ENCODE measurements around the gene CKS2.

Gene CKS2

GRCh38 chr9:89361816-89362646, 51.0 kb downstream of the CKS2 start:
- no peaks in the 10 kb centered on the region for H3K27me3 ChIP-seq (ENCODE audit: insufficient read depth, low read depth)
- H3K27ac ChIP-seq = no peak overlapping the region
- H4K20me1 ChIP-seq (ENCODE audit: insufficient read depth) = no peaks in the 10 kb centered on the region

GRCh38 chr9:89362647-89363310, 51.8 kb downstream of the CKS2 start:
- no peak overlapping the region for H3K27ac ChIP-seq
- no peak overlapping the region for H3K9ac ChIP-seq
- no peak overlapping the region for H2AFZ ChIP-seq (ENCODE audit: low read depth)
- no peaks in the 10 kb centered on the region for H3K4me1 ChIP-seq (ENCODE audit: low read depth, poor library complexity, severe bottlenecking)
- TF ChIP-seq CTCF (conservative IDR thresholded peaks at IDR 0.05; ENCODE audit: low read depth, low read length) = no peak
- H3K4me2 ChIP-seq = no peak overlapping the region
- H3K79me2 ChIP-seq (ENCODE audit: insufficient read depth, low read depth) = no peaks in the 10 kb centered on the region
- no peak overlapping the region for H3K4me3 ChIP-seq (IDR thresholded peaks at IDR 0.05; ENCODE audit: insufficient read depth, low read depth, low read length)
- H3K27me3 ChIP-seq (ENCODE audit: insufficient read depth, low read depth) = no peaks in the 10 kb centered on the region
- H3K36me3 ChIP-seq (ENCODE audit: insufficient read depth) = no peaks in the 10 kb centered on the region
- H4K20me1 ChIP-seq (ENCODE audit: insufficient read depth) = no peaks in the 10 kb centered on the region

More at GRCh38 chr9:89361816-89362646, 51.0 kb downstream of the CKS2 start:
- no peak overlapping the region for H3K4me3 ChIP-seq (IDR thresholded peaks at IDR 0.05; ENCODE audit: insufficient read depth, low read depth, low read length)
- no peak overlapping the region for H2AFZ ChIP-seq (ENCODE audit: low read depth)
- no peak overlapping the region for H3K9ac ChIP-seq
- H3K4me1 ChIP-seq (ENCODE audit: low read depth, poor library complexity, severe bottlenecking) = no peaks in the 10 kb centered on the region
- H3K79me2 ChIP-seq (ENCODE audit: insufficient read depth, low read depth) = no peaks in the 10 kb centered on the region
- H3K36me3 ChIP-seq (ENCODE audit: insufficient read depth) = no peaks in the 10 kb centered on the region
- no peak for TF ChIP-seq CTCF (conservative IDR thresholded peaks at IDR 0.05; ENCODE audit: low read depth, low read length)
- no peak overlapping the region for H3K4me2 ChIP-seq

GRCh38 chr9:89363311-89363670, 52.3 kb downstream of the CKS2 start:
- H4K20me1 ChIP-seq (ENCODE audit: insufficient read depth) = no peaks in the 10 kb centered on the region
- no peaks in the 10 kb centered on the region for H3K27me3 ChIP-seq (ENCODE audit: insufficient read depth, low read depth)
- H3K4me2 ChIP-seq = no peak overlapping the region
- no peak overlapping the region for H3K27ac ChIP-seq
- H3K36me3 ChIP-seq (ENCODE audit: insufficient read depth) = no peaks in the 10 kb centered on the region
- H3K4me3 ChIP-seq (IDR thresholded peaks at IDR 0.05; ENCODE audit: insufficient read depth, low read depth, low read length) = no peak overlapping the region
- H3K9ac ChIP-seq = no peak overlapping the region
- no peaks in the 10 kb centered on the region for H3K79me2 ChIP-seq (ENCODE audit: insufficient read depth, low read depth)
- no peak overlapping the region for H2AFZ ChIP-seq (ENCODE audit: low read depth)
- H3K4me1 ChIP-seq (ENCODE audit: low read depth, poor library complexity, severe bottlenecking) = no peaks in the 10 kb centered on the region
- no peak for TF ChIP-seq CTCF (conservative IDR thresholded peaks at IDR 0.05; ENCODE audit: low read depth, low read length)

- H3K79me2 ChIP-seq (ENCODE audit: insufficient read depth, low read depth) = no peaks in the 10 kb centered on the region
- no peaks in the 10 kb centered on the region for H3K4me1 ChIP-seq (ENCODE audit: low read depth, poor library complexity, severe bottlenecking)
- TF ChIP-seq CTCF (conservative IDR thresholded peaks at IDR 0.05; ENCODE audit: low read depth, low read length) = no peak
- H3K4me3 ChIP-seq (IDR thresholded peaks at IDR 0.05; ENCODE audit: insufficient read depth, low read depth, low read length) = no peak overlapping the region
- H2AFZ ChIP-seq (ENCODE audit: low read depth) = no peak overlapping the region
- H3K36me3 ChIP-seq (ENCODE audit: insufficient read depth) = no peaks in the 10 kb centered on the region
- no peak overlapping the region for H3K9ac ChIP-seq
- no peaks in the 10 kb centered on the region for H3K27me3 ChIP-seq (ENCODE audit: insufficient read depth, low read depth)
- no peak overlapping the region for H3K4me2 ChIP-seq
- H4K20me1 ChIP-seq (ENCODE audit: insufficient read depth) = no peaks in the 10 kb centered on the region
- H3K27ac ChIP-seq = no peak overlapping the region
Observed at GRCh38 chr9:89363921-89364665, 53.1 kb downstream of the CKS2 start.

Measured in KMS-11 (cell line).